Ecto neural progenitor cell (in vitro differentiated cells): Measurements from ENCODE around the gene HPX.

Experiments
- DNase-seq: peaks from one replicate; pipeline ENCODE4 v3.0.0-alpha.2; 2018; ENCODE audit warnings: low spot score

Gene HPX

GRCh38 chr11:6440906-6441358, at the start of gene HPX:
HPX (minus strand) TSS chr11:6440987; CDS start chr11:6440963, 24 bp downstream.
- DNase-seq = no peak

GRCh38 chr11:6489306-6489705, 48.5 kb upstream of the HPX start:
- DNase-seq = no peak

GRCh38 chr11:6488821-6489220, 48.0 kb upstream of the HPX start:
- no peak for DNase-seq

GRCh38 chr11:6488342-6488741, 47.6 kb upstream of the HPX start:
- DNase-seq = no peak

GRCh38 chr11:6486938-6487337, 46.2 kb upstream of the HPX start:
- no peak for DNase-seq

GRCh38 chr11:6486256-6486655, 45.5 kb upstream of the HPX start:
- no peak for DNase-seq

- no peak for DNase-seq
Measured at GRCh38 chr11:6485661-6486060, 44.9 kb upstream of the HPX start.

GRCh38 chr11:6483015-6483414, 42.2 kb upstream of the HPX start:
- no peak for DNase-seq

- no peak for DNase-seq
Measured at GRCh38 chr11:6482441-6482840, 41.7 kb upstream of the HPX start.

GRCh38 chr11:6481924-6482275, 41.1 kb upstream of the HPX start:
- no peak for DNase-seq

- DNase-seq = peak; percentile 95
Measured at GRCh38 chr11:6481012-6481923, 40.5 kb upstream of the HPX start, which contains the start of the genes ARFIP2 and TIMM10B. ARFIP2 (minus strand) TSS chr11:6481331; CDS start chr11:6480421, 910 bp downstream. TIMM10B (plus strand) TSS chr11:6481501; CDS start chr11:6481517, 16 bp downstream.

- DNase-seq = no peak
Measured at GRCh38 chr11:6480299-6480914, 39.6 kb upstream of the HPX start.

GRCh38 chr11:6476571-6476970, 35.8 kb upstream of the HPX start:
- no peak for DNase-seq

- no peak for DNase-seq
Measured at GRCh38 chr11:6475936-6476335, 35.1 kb upstream of the HPX start.

GRCh38 chr11:6474806-6475500, 34.2 kb upstream of the HPX start:
- no peak for DNase-seq

- no peak for DNase-seq
Measured at GRCh38 chr11:6474413-6474792, 33.6 kb upstream of the HPX start.

GRCh38 chr11:6473451-6474412, 32.9 kb upstream of the HPX start, which contains the start of gene TRIM3:
TRIM3 (minus strand) TSS chr11:6473941; CDS start chr11:6465695, 8,246 bp downstream.
- DNase-seq = peak; percentile 96

GRCh38 chr11:6472934-6473333, 32.1 kb upstream of the HPX start:
- DNase-seq = peak; percentile 47

- no peak for DNase-seq
Measured at GRCh38 chr11:6469599-6469998, 28.8 kb upstream of the HPX start.

- DNase-seq = peak; percentile 92
Measured at GRCh38 chr11:6468712-6469495, 28.1 kb upstream of the HPX start.

- no peak for DNase-seq
Measured at GRCh38 chr11:6459099-6459450, 18.3 kb upstream of the HPX start.
